HG02852 (cell line): ENCODE data around the gene HOPX.
"Not testable (repeated sequence)": the region's sequence is repeated elsewhere in the genome, so short reads cannot be mapped to it uniquely, and the experiment has no call there.

Source experiments
- ATAC-seq: cut with Tn5 transposase; IDR thresholded peaks from one replicate; pipeline ENCODE4 v1.9.1; 2021; ENCODE audit warnings: mild to moderate bottlenecking, moderate library complexity; ENCODE audit not compliant: unreplicated experiment

Gene HOPX

DNA sequence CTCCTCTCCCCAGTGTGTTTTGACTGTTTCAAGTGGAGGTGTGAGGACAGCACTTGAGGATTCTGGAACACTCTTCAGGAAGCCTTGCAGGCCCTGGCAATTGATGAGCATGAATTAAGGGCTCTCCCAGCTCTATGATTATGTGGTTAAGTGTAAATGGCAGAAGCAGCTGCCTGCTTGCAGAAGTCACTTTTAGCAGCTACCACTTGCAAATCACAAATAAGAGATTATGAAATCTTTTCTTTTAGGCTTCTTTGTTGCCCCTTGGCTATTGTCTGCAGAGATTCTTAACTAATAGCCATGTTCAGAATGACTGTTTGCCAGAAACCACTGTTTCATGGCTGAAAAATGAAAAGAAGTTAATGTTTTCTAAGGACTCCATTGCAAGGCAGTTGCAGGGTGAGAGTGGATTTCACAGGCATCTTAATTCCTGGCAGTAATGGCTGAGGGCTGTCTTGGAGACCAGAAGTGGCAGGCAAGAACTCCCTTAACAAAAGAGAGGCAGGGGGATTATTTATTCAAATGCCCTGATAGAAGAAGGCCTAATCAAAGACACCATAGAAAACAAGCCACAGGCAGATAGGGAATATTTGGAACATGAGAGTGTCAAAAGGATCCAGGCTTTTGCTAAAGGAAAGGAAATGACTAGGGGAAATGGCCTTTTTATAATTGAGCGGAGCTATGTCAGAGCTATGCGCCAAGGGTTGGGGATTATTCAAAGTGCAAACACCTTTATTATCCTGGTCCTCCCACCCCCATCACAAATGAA lies 8.3 kb upstream of the HOPX start:
- no peak for ATAC-seq

DNA sequence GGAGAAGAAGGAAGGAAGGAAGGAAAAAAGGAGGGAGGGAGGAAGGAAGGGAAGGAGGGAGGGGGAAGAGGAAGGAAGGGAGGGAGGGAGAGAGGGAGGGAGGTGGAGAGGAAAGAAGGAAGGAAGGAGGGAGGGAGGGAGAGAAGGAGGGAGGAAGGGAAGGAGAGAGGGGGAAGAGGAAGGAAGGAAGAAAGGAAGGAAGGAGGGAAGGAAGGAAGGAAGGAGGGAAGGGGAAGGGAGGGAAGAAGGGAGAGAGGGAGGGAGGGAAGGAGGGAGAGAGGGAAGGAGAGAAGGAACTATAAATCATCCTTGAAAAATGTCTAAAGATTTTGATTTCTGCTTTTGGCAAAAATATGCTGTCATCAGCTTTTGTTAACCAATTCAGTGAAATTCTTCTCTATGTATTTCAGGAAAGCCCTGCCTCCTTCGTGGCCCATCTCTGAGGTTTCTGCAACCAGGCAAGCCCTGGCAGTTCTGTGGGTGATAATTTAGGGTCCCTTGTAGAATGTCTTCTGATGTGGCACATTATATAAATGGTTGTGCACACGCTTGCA lies 7.1 kb upstream of the HOPX start:
- ATAC-seq = no peak

GRCh38 chr4:56686537-56687231 lies 5.6 kb upstream of the HOPX start:
- ATAC-seq = no peak

DNA sequence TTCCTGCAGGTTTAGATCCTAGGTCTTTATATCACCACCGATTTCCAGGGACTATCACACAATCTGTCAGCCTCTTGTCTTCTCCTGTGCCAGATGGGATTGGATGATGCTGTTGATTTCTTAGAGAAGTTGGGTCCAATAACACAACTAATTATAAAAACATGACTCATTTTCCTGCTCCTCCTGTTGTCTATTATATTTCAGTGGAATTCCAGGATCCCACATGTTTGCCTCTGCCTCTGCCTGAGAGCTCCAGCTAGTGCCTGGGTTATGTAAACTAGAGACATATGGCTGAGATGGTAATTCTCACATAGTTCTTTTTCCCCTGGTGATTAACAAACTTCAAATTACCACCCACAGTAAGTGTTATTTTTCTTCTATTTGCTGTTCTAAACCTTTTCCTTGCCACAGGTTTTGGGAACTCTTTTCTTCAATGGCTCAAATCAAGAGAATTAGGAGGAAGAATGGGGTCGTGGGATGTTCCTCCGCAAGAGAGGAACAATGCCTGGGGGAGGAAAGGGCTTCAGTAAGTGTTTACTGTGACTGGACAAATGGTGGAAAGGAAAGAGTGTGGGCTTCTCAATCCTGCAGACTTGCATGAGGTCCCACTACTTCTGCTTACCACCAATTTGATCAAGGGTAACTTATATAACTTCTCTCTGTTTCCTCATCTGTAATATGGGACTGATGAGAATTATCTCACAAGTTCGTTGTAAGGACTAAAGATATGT lies 3.4 kb upstream of the HOPX start:
- no peak for ATAC-seq

DNA sequence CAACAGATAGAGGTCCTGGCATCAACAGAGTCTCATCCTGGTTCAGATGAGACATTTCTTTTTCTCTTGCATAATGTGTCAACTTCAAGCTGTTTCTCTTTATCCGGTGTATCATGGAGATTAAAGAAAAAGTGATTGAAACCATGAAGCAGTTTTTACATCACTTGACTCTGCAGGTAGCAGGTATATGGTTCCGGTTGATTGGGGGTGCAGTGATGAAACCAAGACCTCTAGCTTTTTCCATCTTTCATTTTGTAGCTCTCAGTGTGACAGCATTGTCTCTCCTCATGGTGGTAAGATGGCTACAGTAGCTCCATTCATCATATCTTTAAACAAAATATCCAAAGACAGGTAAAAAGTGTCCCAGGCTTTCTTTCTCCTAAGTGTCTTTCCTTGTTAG lies 2.4 kb upstream of the HOPX start:
- no peak for ATAC-seq

GRCh38 chr4:56681853-56682525 lies 893 bp upstream of the HOPX start:
- no peak for ATAC-seq

GRCh38 chr4:56680266-56680665 lies 830 bp downstream of the HOPX start:
- ATAC-seq = no peak

DNA sequence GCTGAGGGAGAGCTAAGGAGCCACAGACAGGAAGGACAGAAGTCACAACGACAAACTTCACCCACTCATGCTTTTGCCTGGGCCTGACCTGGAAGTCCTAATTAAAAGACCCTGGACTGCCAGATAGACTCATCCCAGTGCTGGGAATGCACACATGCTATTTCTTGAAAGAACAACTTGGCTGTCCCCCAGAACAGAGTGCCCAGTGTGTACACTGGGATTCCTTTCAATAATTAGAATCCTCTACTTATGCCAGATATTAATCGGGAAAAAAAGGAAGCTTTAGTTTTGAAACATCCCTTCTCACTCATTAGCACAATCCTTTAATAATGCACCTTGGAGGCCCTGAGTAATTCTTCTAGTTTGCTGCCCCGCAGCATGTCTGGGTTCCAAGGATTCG lies 3.4 kb downstream of the HOPX start:
- no peak for ATAC-seq

GRCh38 chr4:56674984-56675383 lies 6.1 kb downstream of the HOPX start:
- no peak for ATAC-seq

GRCh38 chr4:56671860-56672259 lies 9.2 kb downstream of the HOPX start:
- ATAC-seq = no peak

DNA sequence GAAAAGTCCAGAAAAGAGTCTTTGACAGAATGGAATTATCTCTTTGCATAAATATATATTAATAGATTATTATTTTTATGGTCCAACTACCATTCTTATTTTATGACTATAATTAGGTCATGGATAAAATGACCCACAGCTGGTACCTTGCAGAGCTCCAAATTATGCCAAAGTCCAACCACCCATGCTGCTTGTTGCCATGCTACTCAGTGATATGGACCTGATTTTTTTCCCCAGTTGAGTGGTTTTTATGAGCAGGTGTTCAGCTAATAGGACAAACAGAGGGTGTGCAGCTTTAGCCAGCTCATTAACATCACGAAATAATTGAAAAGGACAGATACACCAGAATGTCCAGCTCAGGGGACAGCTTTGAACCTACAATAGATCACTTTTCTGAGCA lies 9.7 kb downstream of the HOPX start:
- no peak for ATAC-seq

DNA sequence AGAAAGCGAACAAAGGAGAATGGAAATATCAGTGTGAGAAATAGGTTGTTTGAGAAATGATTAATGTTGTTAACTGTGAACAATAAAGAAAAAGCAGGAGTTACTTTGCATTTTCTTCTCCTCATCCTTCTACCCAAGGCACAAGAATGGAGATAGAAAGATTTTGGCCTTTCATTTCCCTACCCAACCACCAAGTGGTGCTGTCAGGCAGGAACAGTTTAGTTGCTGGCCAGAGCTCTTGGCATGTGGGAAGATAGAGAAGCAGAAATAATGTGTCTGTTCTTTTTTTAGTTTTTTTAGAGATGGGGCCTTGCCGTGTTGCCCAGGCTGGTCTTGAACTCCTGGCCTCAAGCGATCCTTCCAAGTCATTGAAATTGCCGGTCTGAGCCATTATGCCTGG lies 12.8 kb downstream of the HOPX start:
- no peak for ATAC-seq

DNA sequence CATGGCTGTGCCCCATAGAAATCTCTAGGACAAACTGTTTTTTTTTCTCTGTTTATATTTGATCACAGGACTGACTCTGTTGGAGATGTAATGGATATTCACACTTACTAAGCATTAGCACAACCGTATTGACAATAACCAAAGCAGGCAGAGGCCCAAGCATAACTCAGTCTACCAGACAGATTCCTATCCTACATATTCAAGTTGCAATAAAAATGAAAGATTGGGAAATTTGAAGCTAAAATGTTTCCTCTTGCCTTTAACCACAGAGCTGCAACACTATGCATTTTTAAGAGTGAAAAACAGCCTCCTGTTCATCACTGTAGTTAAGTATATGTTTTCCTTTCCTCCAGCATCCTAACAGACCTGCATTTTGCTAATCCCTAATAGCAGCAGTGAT lies 13.7 kb downstream of the HOPX start:
- ATAC-seq = not testable (repeated sequence)

DNA sequence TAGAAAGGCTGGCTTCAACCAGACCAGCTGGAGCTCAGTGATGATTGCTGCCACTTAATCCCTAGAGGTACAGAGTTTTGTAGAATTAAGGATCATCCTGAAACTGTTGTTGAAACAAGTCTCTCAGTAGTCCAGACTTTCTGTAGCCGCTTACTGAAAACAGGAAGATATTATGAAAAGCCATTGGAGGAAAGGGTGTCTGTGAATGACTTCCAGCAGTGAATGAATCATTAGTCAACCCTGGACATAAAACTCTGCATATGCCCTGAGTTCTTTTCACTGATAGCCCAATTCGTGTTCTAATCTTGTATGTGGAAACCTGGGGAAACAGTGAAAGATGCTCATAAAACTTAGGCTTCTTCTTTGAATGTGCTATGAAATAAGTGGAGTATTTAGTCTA lies 14.8 kb downstream of the HOPX start:
- ATAC-seq = no peak

DNA sequence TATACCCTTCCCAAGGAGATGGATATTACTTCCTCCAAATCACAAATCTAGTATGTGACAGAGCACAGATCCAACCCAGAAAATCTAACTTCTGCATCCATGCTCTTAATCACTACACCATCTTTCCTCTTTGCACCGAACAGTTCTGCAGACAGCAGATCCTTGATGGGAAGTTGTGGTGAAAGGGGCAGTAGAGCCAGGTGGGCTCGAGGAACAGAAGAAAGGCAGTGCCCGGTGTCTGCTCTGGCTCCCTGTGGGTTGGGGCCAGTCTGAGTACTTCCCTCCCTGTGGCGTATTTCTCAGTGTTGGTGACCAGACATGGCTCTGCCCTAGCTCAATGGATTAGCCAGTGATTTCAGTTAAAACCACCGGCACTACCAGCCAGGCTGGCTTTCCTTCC lies 15.3 kb downstream of the HOPX start:
- ATAC-seq = no peak

- ATAC-seq = no peak
These were observed 18.2 kb downstream of the HOPX start for GRCh38 chr4:56662782-56663468.

DNA sequence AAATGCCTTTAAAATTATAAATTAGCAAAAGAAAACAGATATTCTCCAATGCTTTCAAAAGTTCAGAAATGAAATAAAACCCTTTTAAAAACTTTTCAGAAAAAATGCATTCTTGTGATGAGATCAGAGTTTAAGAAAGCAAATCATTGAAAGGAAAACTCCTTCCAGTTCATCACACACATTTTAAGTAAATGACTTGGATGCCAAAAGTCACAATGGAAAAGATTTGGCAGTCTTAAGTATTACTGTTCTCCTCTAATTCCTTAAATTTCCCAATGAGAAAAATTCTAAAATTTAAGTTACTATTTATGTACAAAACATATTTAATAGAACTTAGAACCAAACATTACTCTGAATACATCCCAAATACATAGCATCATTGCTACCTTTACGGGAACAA lies 21.1 kb downstream of the HOPX start:
- ATAC-seq = no peak

DNA sequence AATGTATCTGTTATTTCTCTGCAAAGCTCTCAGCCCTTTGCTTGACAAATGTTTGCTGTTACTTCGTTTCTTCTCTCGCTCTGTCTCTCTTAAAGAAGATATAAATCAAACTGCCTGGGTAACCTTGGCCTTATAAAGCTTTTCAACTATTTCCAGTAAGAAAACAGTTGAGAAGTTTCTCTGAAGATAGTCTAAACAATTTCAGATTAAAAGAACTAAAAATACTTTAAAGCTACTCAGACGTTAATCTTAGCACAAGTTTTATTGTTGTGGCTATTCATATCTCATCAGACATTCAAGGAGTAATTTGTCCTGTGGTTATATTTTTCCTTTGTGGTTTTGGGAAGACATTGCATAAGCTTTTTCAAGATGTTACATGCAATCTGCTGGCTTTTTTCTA lies 22.6 kb downstream of the HOPX start:
- ATAC-seq = no peak

GRCh38 chr4:56657818-56658217 lies 23.3 kb downstream of the HOPX start:
- ATAC-seq = no peak

DNA sequence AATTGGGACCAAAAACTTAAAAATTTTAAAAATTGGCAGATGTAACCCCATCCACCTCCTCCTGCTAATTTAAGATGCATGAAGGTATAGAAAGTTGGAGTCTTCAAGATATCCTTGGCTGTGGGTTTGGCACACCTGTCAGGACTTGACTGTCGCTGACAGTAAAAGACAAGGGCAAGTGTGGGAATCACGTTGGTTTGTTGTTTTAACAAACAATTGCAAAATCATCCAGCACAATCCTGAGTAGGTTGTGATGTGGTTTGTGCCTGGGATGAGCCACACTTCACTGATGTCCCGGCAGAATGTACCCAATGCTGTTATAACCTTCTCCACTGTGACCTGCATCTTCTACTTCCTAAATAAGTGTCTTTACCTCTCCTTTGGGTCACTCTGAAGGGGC lies 24.0 kb downstream of the HOPX start:
- no peak for ATAC-seq

- no peak for ATAC-seq
These were observed 24.8 kb downstream of the HOPX start for GRCh38 chr4:56656346-56656643.
